Stomach (tissue), 9 donors: Measurements from ENCODE around the gene KLHDC3. TPM values are rescaled to one million over a fixed set of nuclear protein-coding genes. Genes with fewer than 3 reads are reported as not detected.
"Not testable (repeated sequence)": the region's sequence is repeated elsewhere in the genome, so short reads cannot be mapped to it uniquely, and the experiment has no call there.

Experiments
- DNase-seq, 2 donors: peaks; one replicate each; pipeline versions ENCODE4 v3.0.0 to v3.0.0-alpha.2; 2013 to 2019
- H3K27ac ChIP-seq, 5 donors: fragments of 200-600 bp in 4 of 5; sonication (generic) in 4 of 5; one replicate each; pipeline ENCODE4 v1.5.1; 2013 to 2019; ENCODE audit warnings: mild to moderate bottlenecking in 1 of 5, moderate library complexity in 1 of 5
- H3K27me3 ChIP-seq, 3 donors: fragments of 200-600 bp; sonication (generic); one replicate each; pipeline ENCODE4 v1.5.1; 2017 to 2019; ENCODE audit warnings: mixed run types in 1 of 3
- H3K36me3 ChIP-seq, 4 donors: fragments of 200-600 bp; sonication (generic); 1 replicate in 3 of 4; 2 replicates in 1 of 4; pipeline ENCODE4 v1.5.1; 2016 to 2019
- H3K4me1 ChIP-seq, 4 donors: fragments of 200-600 bp; sonication (generic); one replicate each; pipeline ENCODE4 v1.5.1; 2016 to 2019
- H3K4me3 ChIP-seq, 4 donors: fragments of 200-600 bp; sonication (generic) in 3 of 4; one replicate each; pipeline ENCODE4 v1.5.1; 2016 to 2019; ENCODE audit warnings: mild to moderate bottlenecking in 1 of 4
- H3K9me3 ChIP-seq, 4 donors: fragments of 200-600 bp; sonication (generic); one replicate each; pipeline ENCODE4 v1.5.1; 2016 to 2019
- EP300 ChIP-seq: sonication (generic); formaldehyde crosslinking; IDR thresholded peaks from one replicate; pipeline ENCODE4 v1.6.1; 2017; ENCODE audit warnings: antibody characterized with exemption
- POLR2A ChIP-seq, 4 donors: fragments of 450-650 bp; IDR thresholded peaks; one replicate each; pipeline ENCODE4 v1.6.1; 2016; ENCODE audit warnings: antibody characterized with exemption in 4 of 4, control low read depth in 2 of 4, mild to moderate bottlenecking in 1 of 4, moderate library complexity in 1 of 4
- POLR2AphosphoS5 ChIP-seq, 3 donors: sonication (generic); formaldehyde crosslinking; IDR thresholded peaks; one replicate each; pipeline ENCODE4 v1.6.1; 2016; ENCODE audit warnings: antibody characterized with exemption in 3 of 3
- WGBS, 5 donors: extraction: QIAGEN DNeasy Blood & Tissue Kit in 3 of 5; methylation state at CpG; one replicate each; pipeline versions ENCODE4 v1.1.5 to v1.1.7; 2013 to 2018; 5-methylcytosine and 5-hydroxymethylcytosine counted together
- intact Hi-C: fragments of 100-400 bp; cut with DNase I; formaldehyde crosslinking; loops from one replicate; pipeline ENCODE4 v1.15.1; 2023; ENCODE audit warnings: low total_unique reads
- polyA plus RNA-seq, 3 donors: library from polyadenylated mRNA; stranded (reverse); fragments of 200-250 nt; gene quantifications; one replicate each; pipeline ENCODE4 v1.2.3, GENCODE V29; 2013
- total RNA-seq, 5 donors: library from RNA; depleted of rRNA; stranded (reverse); fragments of >200 nt; gene quantifications; one replicate each; pipeline versions ENCODE4 v1.1.0 to v1.2.3, GENCODE V29; 2014 to 2016
- TF ChIP-seq, protein P1 (sequence below), 7 experiments: fragments of 450-650 bp in 4 of 7; fragments of 200-600 bp in 3 of 7; sonication (generic) in 3 of 7; IDR thresholded peaks; one replicate each; pipeline ENCODE4 v1.5.1; 2016 to 2019; ENCODE audit warnings: antibody characterized with exemption in 7 of 7, control low read depth in 2 of 7, mild to moderate bottlenecking in 1 of 7
- donor health status: healthy with polysubstance abuse.
- donor health status: Bipolar disorder and iron deficiency.
- donor health status: healthy.

Gene KLHDC3
- total and polyA plus RNA-seq, 8 donors = 40.0 to 88.5 (median 67.4) TPM

DNA sequence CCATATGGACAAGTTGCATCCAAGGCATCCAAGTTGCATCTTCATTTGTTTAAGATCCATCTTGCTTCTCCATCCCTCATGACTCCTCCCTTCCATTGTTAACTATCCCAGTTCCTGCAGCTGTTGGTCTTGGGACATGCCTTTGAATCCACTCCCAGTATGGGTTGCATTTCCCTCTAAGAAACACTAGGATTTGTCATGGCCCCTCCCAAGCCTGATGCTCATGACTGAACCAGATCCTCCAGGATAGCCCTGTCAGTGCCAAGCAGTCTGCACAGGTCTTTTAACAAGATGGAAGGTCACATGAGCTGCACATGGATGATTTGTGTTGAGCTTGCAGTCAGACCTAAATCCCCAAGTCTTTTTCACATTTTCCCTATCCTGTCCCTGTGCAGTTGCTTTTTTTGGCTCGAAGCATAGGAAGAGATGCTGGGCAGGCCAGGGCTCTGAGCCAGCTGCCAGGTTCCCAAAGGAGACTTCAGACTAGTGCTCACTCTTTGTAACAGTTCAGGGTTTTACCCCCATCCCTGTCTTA lies 25.5 kb upstream of the KLHDC3 start:
- TF ChIP-seq, protein P1, sequence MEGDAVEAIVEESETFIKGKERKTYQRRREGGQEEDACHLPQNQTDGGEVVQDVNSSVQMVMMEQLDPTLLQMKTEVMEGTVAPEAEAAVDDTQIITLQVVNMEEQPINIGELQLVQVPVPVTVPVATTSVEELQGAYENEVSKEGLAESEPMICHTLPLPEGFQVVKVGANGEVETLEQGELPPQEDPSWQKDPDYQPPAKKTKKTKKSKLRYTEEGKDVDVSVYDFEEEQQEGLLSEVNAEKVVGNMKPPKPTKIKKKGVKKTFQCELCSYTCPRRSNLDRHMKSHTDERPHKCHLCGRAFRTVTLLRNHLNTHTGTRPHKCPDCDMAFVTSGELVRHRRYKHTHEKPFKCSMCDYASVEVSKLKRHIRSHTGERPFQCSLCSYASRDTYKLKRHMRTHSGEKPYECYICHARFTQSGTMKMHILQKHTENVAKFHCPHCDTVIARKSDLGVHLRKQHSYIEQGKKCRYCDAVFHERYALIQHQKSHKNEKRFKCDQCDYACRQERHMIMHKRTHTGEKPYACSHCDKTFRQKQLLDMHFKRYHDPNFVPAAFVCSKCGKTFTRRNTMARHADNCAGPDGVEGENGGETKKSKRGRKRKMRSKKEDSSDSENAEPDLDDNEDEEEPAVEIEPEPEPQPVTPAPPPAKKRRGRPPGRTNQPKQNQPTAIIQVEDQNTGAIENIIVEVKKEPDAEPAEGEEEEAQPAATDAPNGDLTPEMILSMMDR (IDR thresholded peaks at IDR 0.05) = no peak
- no peak for TF ChIP-seq EP300
- TF ChIP-seq POLR2A (IDR thresholded peaks at IDR 0.05) = no peak
- no peak for TF ChIP-seq POLR2AphosphoS5 (IDR thresholded peaks at IDR 0.05)
- Histone ChIP-seq H3K4me3 (no peak overlapping the region), H3K36me3 (peaks cover 15 to 46% (median 36%) of the 10 kb centered on the region in 4 donors), H3K9me3 (no peaks in the 10 kb centered on the region), H3K4me1 (peaks cover 32 to 49% (median 41%) of the 10 kb centered on the region in 4 donors), H3K27ac (no peak overlapping the region), H3K27me3 (no peaks in the 10 kb centered on the region)
- intact Hi-C loops = no loop called here
- WGBS, 5 donors = 48 to 78% (median 60%) methylated on average over 1 of the region's 1 CpG
- DNase-seq = no peak

DNA sequence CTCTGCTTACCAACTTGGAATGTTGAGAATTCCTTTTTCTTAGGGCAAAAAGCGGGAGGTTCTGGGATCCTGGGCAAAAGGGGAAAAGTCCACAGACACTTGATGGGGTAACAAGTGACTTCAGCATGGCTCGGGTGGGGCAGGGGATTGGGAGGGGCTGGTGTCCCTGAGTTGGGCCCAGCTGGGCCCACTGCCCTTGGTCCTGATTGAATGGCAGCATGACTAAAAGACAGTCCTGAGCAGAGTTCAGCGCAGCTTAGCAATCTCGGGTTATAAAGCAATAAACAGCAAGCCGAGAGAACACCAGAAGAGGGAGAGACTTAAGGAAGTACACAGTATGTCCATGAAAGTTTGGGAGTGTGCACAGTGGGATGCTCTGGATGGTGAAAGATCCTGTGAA lies 24.1 kb upstream of the KLHDC3 start:
- Histone ChIP-seq H3K9me3 (no peaks in the 10 kb centered on the region), H3K36me3 (peaks cover 15 to 50% (median 42%) of the 10 kb centered on the region in 4 donors), H3K4me1 (peaks cover 31 to 43% (median 35%) of the 10 kb centered on the region in 4 donors), H3K27ac (no peak overlapping the region), H3K4me3 (no peak overlapping the region), H3K27me3 (no peaks in the 10 kb centered on the region)
- TF ChIP-seq POLR2AphosphoS5 (IDR thresholded peaks at IDR 0.05) = no peak
- TF ChIP-seq EP300 = no peak
- TF ChIP-seq POLR2A (IDR thresholded peaks at IDR 0.05) = no peak
- TF ChIP-seq, protein P1 (IDR thresholded peaks at IDR 0.05) = no peak
- DNase-seq = no peak
- WGBS, 5 donors = 86 to 95% (median 93%) methylated on average over 5 of the region's 5 CpGs
- intact Hi-C loops = no loop called here

DNA sequence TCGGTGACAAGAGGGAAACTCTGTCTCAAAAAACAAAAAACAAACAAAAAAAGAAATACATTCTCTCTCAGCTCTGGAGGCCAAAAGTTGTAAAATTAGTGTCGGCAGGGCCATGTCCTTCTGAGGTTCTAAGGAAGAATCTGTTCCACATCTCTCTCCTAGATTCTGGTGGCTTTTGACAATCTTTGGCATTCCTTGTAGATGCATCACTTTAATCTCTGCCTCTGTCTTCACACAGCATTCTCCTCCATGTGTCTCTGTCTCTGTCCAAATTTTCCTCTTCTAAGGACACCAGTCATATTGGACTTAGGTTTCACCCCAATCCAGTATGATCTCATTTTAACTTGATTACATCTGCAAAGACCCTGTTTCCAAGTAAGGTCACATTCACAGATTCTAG lies 20.6 kb upstream of the KLHDC3 start:
- no peak for DNase-seq
- peaks cover 15 to 50% (median 45%) of the 10 kb centered on the region in 4 donors for H3K36me3 ChIP-seq
- H3K27ac ChIP-seq = no peak overlapping the region
- H3K4me3 ChIP-seq = no peak overlapping the region
- intact Hi-C loops = no loop called here
- H3K27me3 ChIP-seq = no peaks in the 10 kb centered on the region
- 90 to 95% (median 93%) methylated on average over 2 of the region's 2 CpGs for WGBS, 5 donors
- peaks cover 0 to 20% (median 4%) of the 10 kb centered on the region in 4 donors for H3K4me1 ChIP-seq
- H3K9me3 ChIP-seq = no peaks in the 10 kb centered on the region
- TF ChIP-seq, protein P1 (IDR thresholded peaks at IDR 0.05) = no peak
- TF ChIP-seq EP300 = no peak
- TF ChIP-seq POLR2A (IDR thresholded peaks at IDR 0.05) = no peak
- TF ChIP-seq POLR2AphosphoS5 (IDR thresholded peaks at IDR 0.05) = no peak

GRCh38 chr6:42996513-42996912 lies 17.5 kb upstream of the KLHDC3 start:
- no peak overlapping the region for H3K27ac ChIP-seq
- H3K4me3 ChIP-seq = no peak overlapping the region
- no peaks in the 10 kb centered on the region for H3K27me3 ChIP-seq
- H3K36me3 ChIP-seq = peaks cover 3 to 33% (median 21%) of the 10 kb centered on the region in 4 donors
- no peak for DNase-seq
- intact Hi-C loops = no loop called here
- TF ChIP-seq EP300 (no peak), POLR2A (IDR thresholded peaks at IDR 0.05) (no peak), POLR2AphosphoS5 (IDR thresholded peaks at IDR 0.05) (no peak)
- TF ChIP-seq, protein P1 (IDR thresholded peaks at IDR 0.05) = no peak
- no peaks in the 10 kb centered on the region for H3K9me3 ChIP-seq
- peaks cover 0 to 12% (median 2%) of the 10 kb centered on the region in 4 donors for H3K4me1 ChIP-seq

- peaks cover 0 to 12% (median 2%) of the 10 kb centered on the region in 4 donors for H3K4me1 ChIP-seq
- WGBS, 5 donors = 93 to 96% (median 94%) methylated on average over 7 to 9 of the region's 9 CpGs
- peaks cover 3 to 38% (median 22%) of the 10 kb centered on the region in 4 donors for H3K36me3 ChIP-seq
- H3K27ac ChIP-seq, H3K9me3 ChIP-seq, H3K27me3 ChIP-seq, intact Hi-C loops, H3K4me3 ChIP-seq, DNase-seq: not testable (repeated sequence)
Measured at GRCh38 chr6:42998205-42998604, 15.8 kb upstream of the KLHDC3 start.
